HG03439 (cell line): ENCODE data around the gene NTNG1.
"Not testable (repeated sequence)": the region's sequence is repeated elsewhere in the genome, so short reads cannot be mapped to it uniquely, and the experiment has no call there.

Source experiments
- ATAC-seq: cut with Tn5 transposase; IDR thresholded peaks from one replicate; pipeline ENCODE4 v1.9.1; 2021; ENCODE audit warnings: mild to moderate bottlenecking, moderate library complexity; ENCODE audit not compliant: unreplicated experiment

The NTNG1 gene

GRCh38 chr1:107142140-107142542 lies 1.3 kb downstream of the NTNG1 start:
- ATAC-seq, result no peak

GRCh38 chr1:107142666-107143065 lies 1.8 kb downstream of the NTNG1 start:
- no peak for ATAC-seq

- no peak for ATAC-seq
These were observed 4.8 kb downstream of the NTNG1 start for GRCh38 chr1:107145637-107146036.

- ATAC-seq, result no peak
These were observed 7.0 kb downstream of the NTNG1 start for GRCh38 chr1:107147843-107148242.

- ATAC-seq, result no peak
These were observed 9.1 kb downstream of the NTNG1 start for GRCh38 chr1:107149946-107150345.

GRCh38 chr1:107151295-107151694 lies 10.5 kb downstream of the NTNG1 start:
- ATAC-seq, result no peak

- ATAC-seq, result no peak
These were observed 11.6 kb downstream of the NTNG1 start for GRCh38 chr1:107152395-107152794.

GRCh38 chr1:107153014-107153413 lies 12.2 kb downstream of the NTNG1 start:
- ATAC-seq, result no peak

GRCh38 chr1:107158496-107158895 lies 17.7 kb downstream of the NTNG1 start:
- ATAC-seq, result no peak

- ATAC-seq, result no peak
These were observed 18.2 kb downstream of the NTNG1 start for GRCh38 chr1:107158991-107159390.

GRCh38 chr1:107162745-107163144 lies 21.9 kb downstream of the NTNG1 start:
- no peak for ATAC-seq

GRCh38 chr1:107164901-107165300 lies 24.1 kb downstream of the NTNG1 start:
- ATAC-seq, result not testable (repeated sequence)

- no peak for ATAC-seq
These were observed 28.8 kb downstream of the NTNG1 start for GRCh38 chr1:107169615-107170014.

GRCh38 chr1:107171333-107171732 lies 30.5 kb downstream of the NTNG1 start:
- no peak for ATAC-seq

- no peak for ATAC-seq
These were observed 31.8 kb downstream of the NTNG1 start for GRCh38 chr1:107172450-107173170.

- ATAC-seq, result no peak
These were observed 34.5 kb downstream of the NTNG1 start for GRCh38 chr1:107175102-107175909.

- ATAC-seq, result no peak
These were observed 40.6 kb downstream of the NTNG1 start for GRCh38 chr1:107181253-107181969.

- no peak for ATAC-seq
These were observed 42.2 kb downstream of the NTNG1 start for GRCh38 chr1:107183011-107183410.

GRCh38 chr1:107184888-107185287 lies 44.0 kb downstream of the NTNG1 start:
- ATAC-seq, result no peak

- ATAC-seq, result no peak
These were observed 46.6 kb downstream of the NTNG1 start for GRCh38 chr1:107187399-107187798.

GRCh38 chr1:107188160-107188559 lies 47.3 kb downstream of the NTNG1 start:
- no peak for ATAC-seq

GRCh38 chr1:107194380-107194779 lies 53.5 kb downstream of the NTNG1 start:
- no peak for ATAC-seq
